GM12878 (cell line): ENCODE data around the gene SERPINB10. TPM values are rescaled to one million over a fixed set of nuclear protein-coding genes. Genes with fewer than 3 reads are reported as not detected.

Experiments used
- ATAC-seq: fragments of 200-7000 bp; cut with Tn5 transposase; 3 replicates; pipeline ENCODE4 v1.9.1; 2020; ENCODE audit warnings: mild to moderate bottlenecking, moderate library complexity
- BruUV-seq: library from RNA; stranded (reverse); fragments of 400-500 nt; replicated peaks from 2 replicates; lab custom pipeline; 2021; lab: Mats Ljungman, UMichigan
- CTCF ChIA-PET: fragments of 300-600 bp; sonication (Branson Sonifier 250); formaldehyde crosslinking; extraction: SDS; loops from one replicate; lab custom pipeline; 2021; ENCODE audit warnings: inconsistent platforms; lab: Yijun Ruan, JAX
- POLR2A ChIA-PET: fragments of 350-600 bp; formaldehyde crosslinking; extraction: SDS; loops from one replicate; lab custom pipeline; 2021; ENCODE audit warnings: inconsistent platforms; lab: Charles Lee
- RAD21 ChIA-PET: fragments of 300-600 bp; sonication (Branson Sonifier 250); formaldehyde crosslinking; loops from one replicate; lab custom pipeline; 2023; ENCODE audit warnings: antibody characterized with exemption; ENCODE audit not compliant: unreplicated experiment; lab: Charles Lee
- SMC1A ChIA-PET: fragments of 300-600 bp; sonication (Branson Sonifier 250); formaldehyde crosslinking; loops from one replicate; lab custom pipeline; 2023; ENCODE audit not compliant: unreplicated experiment, uncharacterized antibody; lab: Charles Lee
- DNase-seq: peaks from one replicate; pipeline ENCODE4 v3.0.0-alpha.2; 2011; ENCODE audit warnings: low read depth, low spot score
- FAIRE-seq: peaks from 3 replicates; lab custom pipeline; 2011; peaks lifted over from hg19 to GRCh38; lab: Jason Lieb, UNC
- H2AFZ ChIP-seq: 2 replicates; pipeline ENCODE4 v1.6.0; 2011; ENCODE audit warnings: low read depth, low read length, control low read depth; ENCODE audit not compliant: control insufficient read depth
- H3K27ac ChIP-seq: 2 replicates; pipeline ENCODE4 v1.5.1; 2011; ENCODE audit warnings: control low read depth; ENCODE audit not compliant: control insufficient read depth, insufficient read depth
- H3K27me3 ChIP-seq, 2 experiments: replicated peaks in 1 of 2; 2 replicates each; pipeline versions ENCODE4 v1.6.0 to v1.6.1; 2011; ENCODE audit warnings: low read length in 1 of 2; ENCODE audit not compliant: control insufficient read depth in 2 of 2, insufficient read depth in 2 of 2
- H3K36me3 ChIP-seq, 2 experiments: 2 replicates each; pipeline ENCODE4 v1.5.1; 2011; ENCODE audit warnings: low read length in 1 of 2; ENCODE audit not compliant: control insufficient read depth in 2 of 2, insufficient read depth in 2 of 2
- H3K4me1 ChIP-seq: 2 replicates; pipeline ENCODE4 v1.6.1; 2011; ENCODE audit warnings: mild to moderate bottlenecking, low read length, moderate library complexity, mixed read lengths; ENCODE audit not compliant: control insufficient read depth, insufficient read depth
- H3K4me2 ChIP-seq: 2 replicates; pipeline ENCODE4 v1.6.0; 2011; ENCODE audit warnings: control low read depth; ENCODE audit not compliant: control insufficient read depth, insufficient read depth
- H3K4me3 ChIP-seq: fragments of 200-600 bp; sonication (generic); 2 replicates; pipeline ENCODE4 v1.5.1; 2016
- H3K79me2 ChIP-seq: 2 replicates; pipeline ENCODE4 v1.6.0; 2011; ENCODE audit warnings: low read length; ENCODE audit not compliant: control insufficient read depth, insufficient read depth
- H3K9ac ChIP-seq: 2 replicates; pipeline ENCODE4 v1.8.0; 2011; ENCODE audit warnings: low read length, control low read depth, mixed read lengths; ENCODE audit not compliant: control insufficient read depth, insufficient read depth
- H3K9me3 ChIP-seq: replicated peaks from 3 replicates; pipeline ENCODE4 v1.5.1; 2011; ENCODE audit warnings: mild to moderate bottlenecking, low read length; ENCODE audit not compliant: control insufficient read depth, insufficient read depth
- H4K20me1 ChIP-seq: 2 replicates; pipeline ENCODE4 v1.6.0; 2011; ENCODE audit not compliant: control insufficient read depth, insufficient read depth
- ATF2 ChIP-seq: IDR thresholded peaks from 2 replicates; pipeline ENCODE4 v1.6.1; 2012; ENCODE audit warnings: low read length, inconsistent platforms
- BACH1 ChIP-seq: fragments of 450-650 bp; IDR thresholded peaks from 2 replicates; pipeline ENCODE4 v1.6.1; 2017; ENCODE audit warnings: mild to moderate bottlenecking, borderline replicate concordance
- ETV6 ChIP-seq, 2 experiments: fragments of 450-650 bp in 1 of 2; IDR thresholded peaks in 1 of 2; conservative IDR thresholded peaks in 1 of 2; 2 replicates each; pipeline ENCODE4 v1.6.1; 2014; ENCODE audit warnings: antibody characterized with exemption in 1 of 2, borderline replicate concordance in 1 of 2, low read depth in 1 of 2, mild to moderate bottlenecking in 1 of 2, moderate library complexity in 1 of 2
- GABPA ChIP-seq: IDR thresholded peaks from 2 replicates; pipeline ENCODE4 v1.6.1; 2014; ENCODE audit warnings: antibody characterized with exemption, low read depth, mild to moderate bottlenecking, inconsistent platforms
- HDAC6 ChIP-seq: fragments of 200-600 bp; sonication (generic); IDR thresholded peaks from one replicate; pipeline ENCODE4 v1.8.0; 2017; ENCODE audit warnings: antibody characterized with exemption; ENCODE audit not compliant: unreplicated experiment
- IRF5 ChIP-seq: fragments of 450-650 bp; IDR thresholded peaks from 2 replicates; pipeline ENCODE4 v1.6.1; 2017; ENCODE audit warnings: borderline replicate concordance
- MYC ChIP-seq: IDR thresholded peaks from 2 replicates; pipeline ENCODE4 v1.6.1; 2011; ENCODE audit warnings: mild to moderate bottlenecking, low read length, moderate library complexity, inconsistent platforms; ENCODE audit not compliant: insufficient read depth, insufficient replicate concordance, insufficient read length, severe bottlenecking
- NR2C1 ChIP-seq: fragments of 450-650 bp; IDR thresholded peaks from 2 replicates; pipeline ENCODE4 v1.6.1; 2017; ENCODE audit warnings: antibody characterized with exemption, mild to moderate bottlenecking, moderate library complexity
- PKNOX1 ChIP-seq: fragments of 450-650 bp; IDR thresholded peaks from 2 replicates; pipeline ENCODE4 v1.6.1; 2016; ENCODE audit warnings: mild to moderate bottlenecking
- RUNX3 ChIP-seq: IDR thresholded peaks from 2 replicates; pipeline ENCODE4 v1.6.1; 2012; ENCODE audit warnings: low read length, inconsistent platforms
- SMC3 ChIP-seq: IDR thresholded peaks from 2 replicates; pipeline ENCODE4 v1.6.1; 2011; ENCODE audit warnings: low read length, improper control_type of control experiment, borderline replicate concordance
- STAT1 ChIP-seq: fragments of 450-650 bp; conservative IDR thresholded peaks from 2 replicates; pipeline ENCODE4 v1.6.1; 2014; ENCODE audit warnings: antibody characterized with exemption, mild to moderate bottlenecking
- YBX1 ChIP-seq: fragments of 450-650 bp; IDR thresholded peaks from 2 replicates; pipeline ENCODE4 v1.6.1; 2016; ENCODE audit warnings: antibody characterized with exemption
- ZBTB40 ChIP-seq: fragments of 450-650 bp; IDR thresholded peaks from 2 replicates; pipeline ENCODE4 v1.6.1; 2016; ENCODE audit warnings: mild to moderate bottlenecking, moderate library complexity, borderline replicate concordance
- ZZZ3 ChIP-seq: IDR thresholded peaks from 2 replicates; pipeline ENCODE4 v1.6.1; 2011; ENCODE audit warnings: low read depth; ENCODE audit not compliant: control insufficient read depth, insufficient read length
- WGBS: methylation state at CpG from one replicate; pipeline ENCODE4 v1.1.6; 2016; ENCODE audit warnings: low lambda C conversion rate; ENCODE audit not compliant: insufficient replicate concordance, insufficient coverage; ENCODE audit errors: missing lambda C conversion rate; 5-methylcytosine and 5-hydroxymethylcytosine counted together
- in situ Hi-C: fragments of 300-500 bp; cut with MboI; formaldehyde crosslinking; loops from 9 replicates; pipeline ENCODE4 v1.14.3; 2018; ENCODE audit warnings: mixed read lengths
- intact Hi-C: fragments of 100-400 bp; cut with micrococcal nuclease; formaldehyde crosslinking; loops from one replicate; pipeline ENCODE4 v1.14.2; 2022; ENCODE audit not compliant: unreplicated experiment
- polyA plus RNA-seq, 11 experiments: library from polyadenylated mRNA; depleted of rRNA in 4 of 11; unstranded in 6 of 11; stranded (reverse) in 5 of 11; fragments of >200 nt; fragmentation: Nextera tagmentation in 4 of 11; fragmentation: Illumina TruSeq in 1 of 11; extraction: Ambion mirVana in 4 of 11; extraction: Trizol in 1 of 11; gene quantifications; 1 replicate in 1 of 11; 2 replicates in 10 of 11; pipeline versions ENCODE4 v1.2.1 to v1.2.3, GENCODE V29; 2011 to 2016; ENCODE audit warnings: inconsistent platforms in 2 of 11, missing spikeins in 2 of 11, low read depth in 1 of 11
- total RNA-seq, 4 experiments: library from RNA; depleted of rRNA in 3 of 4; stranded (reverse); fragments of >200 nt in 3 of 4; fragmentation: Illumina TruSeq in 1 of 4; extraction: Trizol in 1 of 4; gene quantifications; 2 replicates each; pipeline versions ENCODE4 v1.2.1 to v1.2.3, GENCODE V29; 2013 to 2021

The SERPINB10 gene
- total and polyA plus RNA-seq, 10 of the 15 experiments (the other 5 are each of a cell fraction or from before 2014, with no cell fraction given) = 12.0 to 83.5 (median 24.1) TPM

GRCh38 chr18:63947051-63947790 is 39.5 kb downstream of the SERPINB10 start:
- no peak for ATAC-seq
- H3K9me3 ChIP-seq = no peaks in the 10 kb centered on the region; the same call in 2 of the 3 replicates
- no peak for FAIRE-seq
- TF ChIP-seq ZBTB40 (no peak), MYC (no peak), SMC3 (no peak), ATF2 (0 out of 2 replicates have a peak, but pooled peaks have one; percentile 10), GABPA (no peak), YBX1 (no peak), ZZZ3 (no peak), RUNX3 (peak; percentile 53; the same call in 1 of the 2 replicates), STAT1 (no peak), IRF5 (no peak), NR2C1 (no peak), BACH1 (no peak), HDAC6 (no peak), PKNOX1 (no peak), ETV6 (conservative IDR thresholded peaks at IDR 0.05 in 1 of 2, IDR thresholded peaks at IDR 0.05 in 1 of 2; ENCODE audit: borderline replicate concordance in 1 of 2, low read depth in 1 of 2) (no peak)

More at GRCh38 chr18:63947051-63947790, 39.5 kb downstream of the SERPINB10 start:
- no peaks in the 10 kb centered on the region for H3K27me3 ChIP-seq
- no peak overlapping the region for H3K9ac ChIP-seq
- DNase-seq = no peak
- H4K20me1 ChIP-seq = no peaks in the 10 kb centered on the region
- H3K27ac ChIP-seq = peak overlapping the region; percentile 97; the same call in 1 of the 2 replicates
- CTCF ChIA-PET = interaction anchor here (1.1 to 7.7 kb wide), 2 partner anchors 11 to 16 kb away, joined by 5 to 70 read pairs; no protein-coding TSS in a partner anchor
- SMC1A ChIA-PET = interaction anchor here (0.7 to 1.1 kb wide), 3 partner anchors 10 to 16 kb away, joined by 4 to 13 read pairs (median 5); no protein-coding TSS in a partner anchor
- H3K79me2 ChIP-seq = peaks cover 31% of the 10 kb centered on the region
- 0 out of 2 replicates have a peak overlapping the region, but pooled peaks have one; percentile 14 for H3K4me2 ChIP-seq
- POLR2A ChIA-PET = no interaction called here
- peaks cover 5% of the 10 kb centered on the region for H3K4me1 ChIP-seq
- no peaks in the 10 kb centered on the region for H3K36me3 ChIP-seq
- RAD21 ChIA-PET = interaction anchor here (1.1 kb wide), 1 partner anchor 11 kb away, joined by 8 read pairs; no protein-coding TSS in a partner anchor
- in situ Hi-C loops = no loop called here
- no TSS peak for BruUV-seq
- H2AFZ ChIP-seq = peak overlapping the region; percentile 16
- WGBS = 13% methylated on average over 3 of the region's 3 CpGs
- intact Hi-C loops = no loop called here
- no peak overlapping the region for H3K4me3 ChIP-seq
